Esophagus squamous epithelium (tissue), 4 donors: ENCODE results near the gene STARD8.

Source experiments
- CTCF ChIP-seq, 6 experiments: fragments of 450-650 bp in 4 of 6; fragments of 200-600 bp in 2 of 6; sonication (generic) in 2 of 6; IDR thresholded peaks; one replicate each; pipeline ENCODE4 v1.5.1; 2016 to 2019; ENCODE audit warnings: antibody characterized with exemption in 6 of 6, mild to moderate bottlenecking in 4 of 6, moderate library complexity in 4 of 6
- POLR2A ChIP-seq, 4 donors: fragments of 450-650 bp; IDR thresholded peaks; one replicate each; pipeline ENCODE4 v1.6.1; 2017; ENCODE audit warnings: antibody characterized with exemption in 4 of 4, mild to moderate bottlenecking in 4 of 4, moderate library complexity in 3 of 4

GRCh38 chrX:68708503-68709290 is 61.2 kb downstream of the STARD8 start:
- TF ChIP-seq CTCF (IDR thresholded peaks at IDR 0.05) (no peak), POLR2A (IDR thresholded peaks at IDR 0.05) (no peak)
